Ishikawa (cell line): ENCODE results near the gene GPC6.

ENCODE experiments used
- CEBPB ChIP-seq: IDR thresholded peaks from 2 replicates; pipeline ENCODE4 v1.6.1; 2012
- CREB1 ChIP-seq: IDR thresholded peaks from 2 replicates; pipeline ENCODE4 v1.6.1; 2012; ENCODE audit warnings: low read depth
- EGR1 ChIP-seq: IDR thresholded peaks from 2 replicates; pipeline ENCODE4 v1.6.1; 2012
- EP300 ChIP-seq: IDR thresholded peaks from 2 replicates; pipeline ENCODE4 v1.6.1; 2012; ENCODE audit warnings: borderline replicate concordance
- FOXM1 ChIP-seq: IDR thresholded peaks from 2 replicates; pipeline ENCODE4 v1.6.1; 2012; ENCODE audit warnings: low read depth, borderline replicate concordance
- NFIC ChIP-seq: IDR thresholded peaks from 2 replicates; pipeline ENCODE4 v1.6.1; 2012
- RAD21 ChIP-seq: IDR thresholded peaks from 2 replicates; pipeline ENCODE4 v1.6.1; 2012; ENCODE audit warnings: low read depth
- TAF1 ChIP-seq: IDR thresholded peaks from 2 replicates; pipeline ENCODE4 v1.6.1; 2012; ENCODE audit warnings: low read depth, mild to moderate bottlenecking
- TCF12 ChIP-seq: IDR thresholded peaks from 2 replicates; pipeline ENCODE4 v1.6.1; 2012; ENCODE audit warnings: low read depth
- TEAD4 ChIP-seq: IDR thresholded peaks from 2 replicates; pipeline ENCODE4 v1.6.1; 2012
- YY1 ChIP-seq: IDR thresholded peaks from 2 replicates; pipeline ENCODE4 v1.6.1; 2012; ENCODE audit warnings: low read depth
- ZBTB7A ChIP-seq: IDR thresholded peaks from 2 replicates; pipeline ENCODE4 v1.6.1; 2012; ENCODE audit warnings: low read depth
- TF ChIP-seq, protein P1 (sequence below): IDR thresholded peaks from 2 replicates; pipeline ENCODE4 v1.6.1; 2012; ENCODE audit warnings: low read depth, mild to moderate bottlenecking
- TF ChIP-seq, protein P2 (sequence below): IDR thresholded peaks from 2 replicates; pipeline ENCODE4 v1.6.1; 2012
- TF ChIP-seq, protein P3 (sequence below): IDR thresholded peaks from 2 replicates; pipeline ENCODE4 v1.6.1; 2012

GPC6 gene

GRCh38 chr13:93721483-93721882 is 494.9 kb downstream of the GPC6 start:
- TF ChIP-seq FOXM1 (no peak), TEAD4 (no peak), EP300 (no peak), CEBPB (no peak), TAF1 (no peak), TCF12 (no peak), CREB1 (no peak), ZBTB7A (no peak), RAD21 (no peak)
- TF ChIP-seq, protein P1, sequence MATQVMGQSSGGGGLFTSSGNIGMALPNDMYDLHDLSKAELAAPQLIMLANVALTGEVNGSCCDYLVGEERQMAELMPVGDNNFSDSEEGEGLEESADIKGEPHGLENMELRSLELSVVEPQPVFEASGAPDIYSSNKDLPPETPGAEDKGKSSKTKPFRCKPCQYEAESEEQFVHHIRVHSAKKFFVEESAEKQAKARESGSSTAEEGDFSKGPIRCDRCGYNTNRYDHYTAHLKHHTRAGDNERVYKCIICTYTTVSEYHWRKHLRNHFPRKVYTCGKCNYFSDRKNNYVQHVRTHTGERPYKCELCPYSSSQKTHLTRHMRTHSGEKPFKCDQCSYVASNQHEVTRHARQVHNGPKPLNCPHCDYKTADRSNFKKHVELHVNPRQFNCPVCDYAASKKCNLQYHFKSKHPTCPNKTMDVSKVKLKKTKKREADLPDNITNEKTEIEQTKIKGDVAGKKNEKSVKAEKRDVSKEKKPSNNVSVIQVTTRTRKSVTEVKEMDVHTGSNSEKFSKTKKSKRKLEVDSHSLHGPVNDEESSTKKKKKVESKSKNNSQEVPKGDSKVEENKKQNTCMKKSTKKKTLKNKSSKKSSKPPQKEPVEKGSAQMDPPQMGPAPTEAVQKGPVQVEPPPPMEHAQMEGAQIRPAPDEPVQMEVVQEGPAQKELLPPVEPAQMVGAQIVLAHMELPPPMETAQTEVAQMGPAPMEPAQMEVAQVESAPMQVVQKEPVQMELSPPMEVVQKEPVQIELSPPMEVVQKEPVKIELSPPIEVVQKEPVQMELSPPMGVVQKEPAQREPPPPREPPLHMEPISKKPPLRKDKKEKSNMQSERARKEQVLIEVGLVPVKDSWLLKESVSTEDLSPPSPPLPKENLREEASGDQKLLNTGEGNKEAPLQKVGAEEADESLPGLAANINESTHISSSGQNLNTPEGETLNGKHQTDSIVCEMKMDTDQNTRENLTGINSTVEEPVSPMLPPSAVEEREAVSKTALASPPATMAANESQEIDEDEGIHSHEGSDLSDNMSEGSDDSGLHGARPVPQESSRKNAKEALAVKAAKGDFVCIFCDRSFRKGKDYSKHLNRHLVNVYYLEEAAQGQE: no peak
- TF ChIP-seq, protein P2, sequence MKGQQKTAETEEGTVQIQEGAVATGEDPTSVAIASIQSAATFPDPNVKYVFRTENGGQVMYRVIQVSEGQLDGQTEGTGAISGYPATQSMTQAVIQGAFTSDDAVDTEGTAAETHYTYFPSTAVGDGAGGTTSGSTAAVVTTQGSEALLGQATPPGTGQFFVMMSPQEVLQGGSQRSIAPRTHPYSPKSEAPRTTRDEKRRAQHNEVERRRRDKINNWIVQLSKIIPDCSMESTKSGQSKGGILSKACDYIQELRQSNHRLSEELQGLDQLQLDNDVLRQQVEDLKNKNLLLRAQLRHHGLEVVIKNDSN: no peak

DNA sequence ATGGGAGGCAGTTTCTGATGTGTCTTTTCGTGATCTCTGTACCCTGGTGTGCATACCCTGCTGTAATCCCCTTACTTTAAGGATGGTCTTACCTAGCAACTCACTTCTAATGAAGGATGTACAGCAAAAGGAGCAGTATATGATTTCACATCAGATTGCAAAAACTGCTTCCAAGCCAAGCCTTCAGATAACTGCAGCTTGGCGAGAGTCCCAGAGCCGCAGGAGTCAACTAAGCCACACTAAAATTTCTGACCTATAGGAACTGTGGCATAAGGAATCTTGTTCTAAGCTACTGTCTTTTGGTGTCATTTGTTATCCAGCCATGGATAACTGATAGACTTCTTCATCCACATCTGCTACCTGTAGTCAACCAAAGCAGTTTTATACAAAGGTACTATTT is 496.7 kb downstream of the GPC6 start:
- TF ChIP-seq, protein P3, sequence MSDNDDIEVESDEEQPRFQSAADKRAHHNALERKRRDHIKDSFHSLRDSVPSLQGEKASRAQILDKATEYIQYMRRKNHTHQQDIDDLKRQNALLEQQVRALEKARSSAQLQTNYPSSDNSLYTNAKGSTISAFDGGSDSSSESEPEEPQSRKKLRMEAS: no peak
- TF ChIP-seq ZBTB7A: no peak
- TF ChIP-seq FOXM1: no peak
- TF ChIP-seq, protein P1: no peak
- TF ChIP-seq RAD21: no peak
- TF ChIP-seq TCF12: no peak

GRCh38 chr13:93724187-93724586 is 497.6 kb downstream of the GPC6 start:
- TF ChIP-seq, protein P3: no peak
- TF ChIP-seq CEBPB (no peak), TEAD4 (no peak), TCF12 (no peak), EP300 (no peak), CREB1 (no peak), NFIC (no peak), TAF1 (no peak), YY1 (no peak), RAD21 (no peak)
- TF ChIP-seq, protein P2: no peak

GRCh38 chr13:93726173-93726957 is 499.8 kb downstream of the GPC6 start:
- no peak for TF ChIP-seq ZBTB7A
- TF ChIP-seq, protein P2: no peak
- TF ChIP-seq TCF12: no peak
- TF ChIP-seq EP300: no peak
- no peak for TF ChIP-seq TEAD4
- no peak for TF ChIP-seq CEBPB
- no peak for TF ChIP-seq RAD21
- TF ChIP-seq YY1: no peak
- no peak for TF ChIP-seq CREB1

- no peak for TF ChIP-seq ZBTB7A
- no peak for TF ChIP-seq TCF12
- TF ChIP-seq, protein P2: no peak
- no peak for TF ChIP-seq TAF1
- TF ChIP-seq, protein P3: no peak
- TF ChIP-seq YY1: no peak
- no peak for TF ChIP-seq CEBPB
- TF ChIP-seq CREB1: no peak
- TF ChIP-seq RAD21: no peak
- no peak for TF ChIP-seq NFIC
- TF ChIP-seq EP300: no peak
- TF ChIP-seq, protein P1: no peak
- no peak for TF ChIP-seq FOXM1
- TF ChIP-seq EGR1: no peak
- no peak for TF ChIP-seq TEAD4
These were observed 500.9 kb downstream of the GPC6 start for GRCh38 chr13:93727211-93728141.
